Measurements from ENCODE around the gene LRFN5.

LRFN5 gene

DNA sequence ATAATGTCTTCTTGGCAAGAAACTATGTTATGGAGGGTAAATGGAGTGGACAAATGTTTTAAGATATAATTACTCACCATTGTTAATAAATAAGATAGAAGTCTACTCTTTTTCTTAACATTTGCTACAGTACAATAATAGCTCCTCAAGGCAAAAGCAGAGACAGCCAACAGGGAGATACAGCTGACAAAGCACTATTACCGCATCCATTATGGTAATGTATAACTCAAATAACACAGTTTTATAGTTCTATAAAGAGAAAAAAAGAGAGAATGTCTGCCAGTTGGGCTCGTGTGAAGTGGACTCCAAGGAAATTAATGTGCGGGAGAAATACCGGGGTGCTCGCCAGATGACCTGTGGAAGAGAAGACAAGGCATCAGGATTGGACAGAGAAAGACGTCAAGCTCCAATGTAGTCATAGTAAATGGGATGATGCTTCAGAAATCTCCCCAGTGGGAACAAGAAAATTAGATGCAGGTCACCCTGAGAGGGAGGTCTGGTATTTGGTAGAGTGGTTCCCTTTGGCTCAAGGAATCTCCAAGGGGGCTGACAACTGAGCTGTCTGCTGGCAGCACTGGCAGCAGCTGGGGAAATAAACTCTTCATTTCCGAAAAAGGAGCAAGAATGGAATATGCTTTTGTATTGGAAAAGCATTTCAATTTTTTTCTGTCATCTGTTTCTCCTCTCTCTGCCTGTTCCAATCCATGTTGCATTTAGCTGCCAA lies 343.9 kb downstream of the LRFN5 start:
- Histone ChIP-seq H3K4me1 (ENCODE audit: low read depth, poor library complexity, severe bottlenecking) (no peaks in the 10 kb centered on the region), H3K9ac (no peak overlapping the region), H2AFZ (ENCODE audit: low read depth) (no peak overlapping the region), H4K20me1 (ENCODE audit: insufficient read depth) (no peaks in the 10 kb centered on the region), H3K36me3 (ENCODE audit: insufficient read depth) (no peaks in the 10 kb centered on the region), H3K27ac (no peak overlapping the region), H3K4me3 (IDR thresholded peaks at IDR 0.05; ENCODE audit: insufficient read depth, low read depth, low read length) (no peak overlapping the region), H3K4me2 (no peak overlapping the region), H3K27me3 (ENCODE audit: insufficient read depth, low read depth) (no peaks in the 10 kb centered on the region), H3K79me2 (ENCODE audit: insufficient read depth, low read depth) (no peaks in the 10 kb centered on the region)
- TF ChIP-seq, protein P1, sequence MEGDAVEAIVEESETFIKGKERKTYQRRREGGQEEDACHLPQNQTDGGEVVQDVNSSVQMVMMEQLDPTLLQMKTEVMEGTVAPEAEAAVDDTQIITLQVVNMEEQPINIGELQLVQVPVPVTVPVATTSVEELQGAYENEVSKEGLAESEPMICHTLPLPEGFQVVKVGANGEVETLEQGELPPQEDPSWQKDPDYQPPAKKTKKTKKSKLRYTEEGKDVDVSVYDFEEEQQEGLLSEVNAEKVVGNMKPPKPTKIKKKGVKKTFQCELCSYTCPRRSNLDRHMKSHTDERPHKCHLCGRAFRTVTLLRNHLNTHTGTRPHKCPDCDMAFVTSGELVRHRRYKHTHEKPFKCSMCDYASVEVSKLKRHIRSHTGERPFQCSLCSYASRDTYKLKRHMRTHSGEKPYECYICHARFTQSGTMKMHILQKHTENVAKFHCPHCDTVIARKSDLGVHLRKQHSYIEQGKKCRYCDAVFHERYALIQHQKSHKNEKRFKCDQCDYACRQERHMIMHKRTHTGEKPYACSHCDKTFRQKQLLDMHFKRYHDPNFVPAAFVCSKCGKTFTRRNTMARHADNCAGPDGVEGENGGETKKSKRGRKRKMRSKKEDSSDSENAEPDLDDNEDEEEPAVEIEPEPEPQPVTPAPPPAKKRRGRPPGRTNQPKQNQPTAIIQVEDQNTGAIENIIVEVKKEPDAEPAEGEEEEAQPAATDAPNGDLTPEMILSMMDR (conservative IDR thresholded peaks at IDR 0.05; ENCODE audit: low read depth, low read length) = no peak
